MM.1S (cell line): ENCODE measurements around the gene TMBIM4.

Experiments used
- DNase-seq: peaks from one replicate; pipeline ENCODE4 v3.0.0-alpha.2; 2015
- H2AFZ ChIP-seq: fragments of 300-600 bp; sonication (generic); 2 replicates; pipeline ENCODE4 v1.6.0; 2016; ENCODE audit warnings: antibody characterized with exemption, low read length
- H3F3A ChIP-seq: fragments of 300-600 bp; sonication (generic); 2 replicates; pipeline ENCODE4 v1.6.1; 2016; ENCODE audit warnings: mild to moderate bottlenecking, antibody characterized with exemption, low read length, moderate library complexity, mixed read lengths; ENCODE audit not compliant: insufficient read depth
- H3K27ac ChIP-seq: fragments of 300-600 bp; sonication (generic); 2 replicates; pipeline ENCODE4 v1.5.1; 2016; ENCODE audit warnings: mild to moderate bottlenecking, low read length
- H3K27me3 ChIP-seq: fragments of 300-600 bp; sonication (generic); replicated peaks from 2 replicates; pipeline ENCODE4 v1.6.0; 2016; ENCODE audit warnings: low read length; ENCODE audit not compliant: insufficient read depth
- H3K36me3 ChIP-seq: fragments of 300-600 bp; sonication (generic); replicated peaks from 2 replicates; pipeline ENCODE4 v1.6.1; 2016; ENCODE audit warnings: mild to moderate bottlenecking, low read length, mixed read lengths; ENCODE audit not compliant: insufficient read depth
- H3K4me1 ChIP-seq: fragments of 300-600 bp; sonication (generic); 2 replicates; pipeline ENCODE4 v1.6.1; 2016; ENCODE audit warnings: low read length, mixed read lengths
- H3K4me2 ChIP-seq: fragments of 300-600 bp; sonication (generic); 2 replicates; pipeline ENCODE4 v1.6.0; 2016; ENCODE audit warnings: low read depth, low read length
- H3K4me3 ChIP-seq: fragments of 300-600 bp; sonication (generic); 2 replicates; pipeline ENCODE4 v1.5.1; 2016; ENCODE audit warnings: low read length, mixed read lengths
- H3K79me2 ChIP-seq: fragments of 300-600 bp; sonication (generic); 2 replicates; pipeline ENCODE4 v1.6.1; 2016; ENCODE audit warnings: mixed run types, low read length, mixed read lengths
- H3K9ac ChIP-seq: fragments of 300-600 bp; sonication (generic); 2 replicates; pipeline ENCODE4 v1.6.1; 2016; ENCODE audit warnings: low read length, mixed read lengths
- H3K9me2 ChIP-seq: fragments of 300-600 bp; sonication (generic); replicated peaks from 2 replicates; pipeline ENCODE4 v1.6.1; 2016; ENCODE audit warnings: mild to moderate bottlenecking, low read length, mixed read lengths; ENCODE audit not compliant: insufficient read depth
- H3K9me3 ChIP-seq: fragments of 300-600 bp; sonication (generic); replicated peaks from 2 replicates; pipeline ENCODE4 v1.6.1; 2016; ENCODE audit warnings: mild to moderate bottlenecking, low read length, mixed read lengths; ENCODE audit not compliant: insufficient read depth
- H4K20me1 ChIP-seq: fragments of 300-600 bp; sonication (generic); 2 replicates; pipeline ENCODE4 v1.6.1; 2016; ENCODE audit warnings: mild to moderate bottlenecking, low read length, moderate library complexity, mixed read lengths; ENCODE audit not compliant: insufficient read depth
- EZH2 ChIP-seq: fragments of 300-600 bp; sonication (generic); optimal IDR thresholded peaks from 2 replicates; pipeline ENCODE3; 2017; ENCODE audit warnings: low read depth, mild to moderate bottlenecking, antibody characterized with exemption, low read length, mixed read lengths
- EZH2phosphoT487 ChIP-seq: fragments of 300-600 bp; sonication (generic); IDR thresholded peaks from 2 replicates; pipeline ENCODE4 v1.6.1; 2018; ENCODE audit warnings: antibody characterized with exemption, low read length
- TF ChIP-seq, protein P1 (sequence below): fragments of 300-600 bp; sonication (generic); IDR thresholded peaks from 2 replicates; pipeline ENCODE4 v1.5.1; 2016; ENCODE audit warnings: antibody characterized with exemption, low read length, mixed read lengths

Gene TMBIM4

DNA sequence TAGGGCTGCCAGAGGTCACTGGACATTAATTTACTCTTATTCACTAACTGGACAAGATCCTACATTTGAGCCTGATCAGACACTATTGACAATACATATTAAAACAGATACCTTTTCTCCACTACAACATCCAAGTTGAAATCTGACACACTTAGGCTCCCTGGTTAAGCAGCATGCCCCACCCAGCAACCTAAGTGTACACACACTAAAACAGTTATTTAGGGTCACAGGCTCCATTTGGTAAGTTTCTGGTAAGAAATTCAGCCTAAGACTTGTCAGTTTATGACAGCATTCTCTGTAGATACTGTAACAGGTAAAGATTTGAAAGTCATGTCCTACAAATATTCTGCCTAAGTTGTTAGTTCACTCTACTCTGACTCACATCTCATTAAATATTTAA, 27.0 kb downstream of the TMBIM4 start:
- Histone ChIP-seq H3F3A (no peaks in the 10 kb centered on the region; the same call in 1 of the 2 replicates), H3K9me2 (no peaks in the 10 kb centered on the region), H3K9me3 (no peaks in the 10 kb centered on the region), H2AFZ (no peak overlapping the region), H3K9ac (no peak overlapping the region), H3K27me3 (no peaks in the 10 kb centered on the region), H3K4me1 (peaks cover 8% of the 10 kb centered on the region; the same call in 1 of the 2 replicates), H3K79me2 (no peaks in the 10 kb centered on the region), H4K20me1 (no peaks in the 10 kb centered on the region), H3K27ac (no peak overlapping the region), H3K4me3 (no peak overlapping the region), H3K36me3 (peaks cover under 1% of the 10 kb centered on the region; the same call in 1 of the 2 replicates), H3K4me2 (no peak overlapping the region)
- TF ChIP-seq, protein P1, sequence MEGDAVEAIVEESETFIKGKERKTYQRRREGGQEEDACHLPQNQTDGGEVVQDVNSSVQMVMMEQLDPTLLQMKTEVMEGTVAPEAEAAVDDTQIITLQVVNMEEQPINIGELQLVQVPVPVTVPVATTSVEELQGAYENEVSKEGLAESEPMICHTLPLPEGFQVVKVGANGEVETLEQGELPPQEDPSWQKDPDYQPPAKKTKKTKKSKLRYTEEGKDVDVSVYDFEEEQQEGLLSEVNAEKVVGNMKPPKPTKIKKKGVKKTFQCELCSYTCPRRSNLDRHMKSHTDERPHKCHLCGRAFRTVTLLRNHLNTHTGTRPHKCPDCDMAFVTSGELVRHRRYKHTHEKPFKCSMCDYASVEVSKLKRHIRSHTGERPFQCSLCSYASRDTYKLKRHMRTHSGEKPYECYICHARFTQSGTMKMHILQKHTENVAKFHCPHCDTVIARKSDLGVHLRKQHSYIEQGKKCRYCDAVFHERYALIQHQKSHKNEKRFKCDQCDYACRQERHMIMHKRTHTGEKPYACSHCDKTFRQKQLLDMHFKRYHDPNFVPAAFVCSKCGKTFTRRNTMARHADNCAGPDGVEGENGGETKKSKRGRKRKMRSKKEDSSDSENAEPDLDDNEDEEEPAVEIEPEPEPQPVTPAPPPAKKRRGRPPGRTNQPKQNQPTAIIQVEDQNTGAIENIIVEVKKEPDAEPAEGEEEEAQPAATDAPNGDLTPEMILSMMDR, result no peak
- TF ChIP-seq EZH2phosphoT487 (no peak), EZH2 (no peak)
- no peak for DNase-seq

GRCh38 chr12:66141299-66141698, 28.5 kb downstream of the TMBIM4 start:
- Histone ChIP-seq H3K79me2 (no peaks in the 10 kb centered on the region), H3K36me3 (peaks cover 4% of the 10 kb centered on the region; the same call in 1 of the 2 replicates), H3K27ac (no peak overlapping the region), H2AFZ (no peak overlapping the region), H3K4me3 (no peak overlapping the region), H3F3A (no peaks in the 10 kb centered on the region; the same call in 1 of the 2 replicates), H3K4me2 (no peak overlapping the region), H4K20me1 (no peaks in the 10 kb centered on the region), H3K9ac (no peak overlapping the region), H3K4me1 (peaks cover 8% of the 10 kb centered on the region; the same call in 1 of the 2 replicates), H3K27me3 (no peaks in the 10 kb centered on the region), H3K9me3 (no peaks in the 10 kb centered on the region), H3K9me2 (no peaks in the 10 kb centered on the region)
- no peak for DNase-seq
- TF ChIP-seq, protein P1, result no peak
- no peak for TF ChIP-seq EZH2
- TF ChIP-seq EZH2phosphoT487, result no peak

DNA sequence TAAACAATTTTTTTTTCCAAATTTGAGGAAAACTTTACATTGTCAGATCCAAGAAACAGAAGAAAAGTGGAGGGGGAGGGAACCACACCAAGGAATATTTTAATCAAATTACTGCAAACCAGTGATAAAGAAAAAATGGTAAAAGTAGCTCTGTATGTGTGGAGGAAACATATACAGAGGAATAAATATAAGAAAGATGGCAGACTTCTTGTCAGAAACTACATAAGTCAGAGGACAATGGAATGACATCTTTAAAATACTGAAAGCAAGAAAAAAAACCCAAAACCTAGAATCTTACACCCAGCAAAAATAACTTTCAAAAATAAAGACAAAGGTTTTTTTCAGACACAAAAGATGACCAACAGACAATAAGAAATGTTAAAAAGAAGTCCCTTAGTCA, 29.1 kb downstream of the TMBIM4 start:
- H3K36me3 ChIP-seq, result peaks cover 4% of the 10 kb centered on the region; the same call in 1 of the 2 replicates
- H3K27me3 ChIP-seq, result no peaks in the 10 kb centered on the region
- H3K27ac ChIP-seq, result no peak overlapping the region
- DNase-seq, result no peak
- H2AFZ ChIP-seq, result no peak overlapping the region
- no peaks in the 10 kb centered on the region for H3K9me3 ChIP-seq
- no peak overlapping the region for H3K4me3 ChIP-seq
- no peak overlapping the region for H3K9ac ChIP-seq
- H3K79me2 ChIP-seq, result no peaks in the 10 kb centered on the region
- H4K20me1 ChIP-seq, result no peaks in the 10 kb centered on the region
- no peaks in the 10 kb centered on the region; the same call in 1 of the 2 replicates for H3F3A ChIP-seq
- TF ChIP-seq EZH2, result no peak
- TF ChIP-seq, protein P1, result no peak
- no peak for TF ChIP-seq EZH2phosphoT487
- no peaks in the 10 kb centered on the region for H3K9me2 ChIP-seq
- peaks cover 8% of the 10 kb centered on the region; the same call in 1 of the 2 replicates for H3K4me1 ChIP-seq
- H3K4me2 ChIP-seq, result no peak overlapping the region
